Panc1 (cell line): Measurements from ENCODE around the gene ZNFX1. TPM values are rescaled to one million over a fixed set of nuclear protein-coding genes. Genes with fewer than 3 reads are reported as not detected.

Source experiments
- ATAC-seq: fragments of 200-7000 bp; cut with Tn5 transposase; 2 replicates; pipeline ENCODE4 v1.9.1; 2020; ENCODE audit warnings: mild to moderate bottlenecking, moderate library complexity
- Bru-seq: library from RNA; stranded (reverse); fragments of 400-500 nt; gene quantifications from one replicate; lab custom pipeline; 2021; lab: Mats Ljungman, UMichigan
- BruChase-seq, 2 experiments: library from RNA; stranded (reverse); fragments of 400-500 nt; gene quantifications; one replicate each; lab custom pipeline; 2021; lab: Mats Ljungman, UMichigan
- BruUV-seq: library from RNA; stranded (reverse); fragments of 400-500 nt; replicated peaks from 2 replicates; lab custom pipeline; 2021; lab: Mats Ljungman, UMichigan
- CTCF ChIA-PET: fragments of 300-600 bp; sonication (Branson Sonifier 250); formaldehyde crosslinking; loops from one replicate; lab custom pipeline; 2022; ENCODE audit warnings: antibody characterized with exemption; lab: Charles Lee
- POLR2A ChIA-PET: fragments of 300-600 bp; sonication (Branson Sonifier 250); formaldehyde crosslinking; loops from one replicate; lab custom pipeline; 2022; ENCODE audit warnings: antibody characterized with exemption; lab: Charles Lee
- DNase-seq: peaks from one replicate; pipeline ENCODE4 v3.0.0-alpha.2; 2010; ENCODE audit warnings: low read depth, low spot score
- H3K27ac ChIP-seq: 2 replicates; pipeline ENCODE4 v1.5.1; 2011; ENCODE audit warnings: mild to moderate bottlenecking, low read length, inconsistent platforms
- H3K27me3 ChIP-seq: fragments of 200-500 bp; sonication (Bioruptor generic); 2 replicates; pipeline ENCODE4 v1.6.0; 2014; ENCODE audit warnings: low read length, inconsistent platforms; ENCODE audit not compliant: control insufficient read depth, insufficient read depth
- H3K36me3 ChIP-seq: fragments of 200-500 bp; sonication (Bioruptor generic); 2 replicates; pipeline ENCODE4 v1.5.1; 2014; ENCODE audit warnings: inconsistent platforms, mild to moderate bottlenecking, low read length, moderate library complexity; ENCODE audit not compliant: control insufficient read depth, insufficient read depth
- H3K4me1 ChIP-seq: 2 replicates; pipeline ENCODE4 v1.5.1; 2011; ENCODE audit warnings: inconsistent platforms, mild to moderate bottlenecking, low read length, moderate library complexity; ENCODE audit not compliant: control insufficient read depth, insufficient read depth
- H3K4me3 ChIP-seq, 2 experiments: 2 replicates each; pipeline ENCODE4 v1.5.1; 2011 to 2012; ENCODE audit warnings: low read depth in 2 of 2, low read length in 2 of 2, mild to moderate bottlenecking in 2 of 2, inconsistent platforms in 1 of 2, moderate library complexity in 1 of 2
- H3K9me3 ChIP-seq: fragments of 200-500 bp; sonication (Bioruptor generic); 2 replicates; pipeline ENCODE4 v1.5.1; 2014; ENCODE audit warnings: low read depth, mild to moderate bottlenecking, inconsistent platforms, low read length, moderate library complexity; ENCODE audit not compliant: control insufficient read depth, insufficient read depth
- CTCF ChIP-seq: fragments of 450-650 bp; IDR thresholded peaks from 2 replicates; pipeline ENCODE4 v1.5.1; 2017; ENCODE audit warnings: mild to moderate bottlenecking
- POLR2AphosphoS5 ChIP-seq: IDR thresholded peaks from 2 replicates; pipeline ENCODE4 v1.6.1; 2012; ENCODE audit warnings: mild to moderate bottlenecking, low read depth, low read length, moderate library complexity
- SIN3A ChIP-seq: IDR thresholded peaks from 2 replicates; pipeline ENCODE4 v1.6.1; 2012; ENCODE audit warnings: low read depth, mild to moderate bottlenecking, low read length, moderate library complexity, borderline replicate concordance; ENCODE audit not compliant: insufficient read depth
- TCF7L2 ChIP-seq: IDR thresholded peaks from 2 replicates; pipeline ENCODE4 v1.6.1; 2011; ENCODE audit warnings: mild to moderate bottlenecking, low read depth, low read length, inconsistent platforms
- in situ Hi-C: cut with HindIII; loops from 2 replicates; pipeline ENCODE4 v1.10.0; 2016; ENCODE audit warnings: low sequenced_read_pairs, low pct_unique_long_range_greater_than_20kb
- intact Hi-C: fragments of 100-400 bp; cut with micrococcal nuclease; formaldehyde crosslinking; loops from one replicate; pipeline ENCODE4 v1.10.0; 2022; ENCODE audit not compliant: unreplicated experiment
- long read RNA-seq: library from polyadenylated mRNA; unstranded; transcript quantifications from one replicate; pipeline ENCODE4 v2.0.0, GENCODE V29; 2021; ENCODE audit not compliant: unreplicated experiment
- polyA plus RNA-seq: library from polyadenylated mRNA; unstranded; fragments of >200 nt; gene quantifications from one replicate; pipeline ENCODE4 v1.2.1, GENCODE V29; 2012; ENCODE audit warnings: missing spikeins; ENCODE audit not compliant: insufficient read length
- total RNA-seq: library from RNA; stranded (reverse); gene quantifications from one replicate; pipeline ENCODE4 v1.2.1, GENCODE V29; 2021; ENCODE audit not compliant: unreplicated experiment
- TF ChIP-seq, protein P1 (sequence below), 2 experiments: IDR thresholded peaks; 2 replicates each; pipeline ENCODE4 v1.6.1; 2011 to 2012; ENCODE audit warnings: low read depth in 2 of 2, control low read depth in 1 of 2, low read length in 1 of 2, mild to moderate bottlenecking in 1 of 2, moderate library complexity in 1 of 2; ENCODE audit not compliant: insufficient read depth in 1 of 2

The ZNFX1 gene
- total RNA-seq (39.4 TPM), Bru-seq, nascent RNA (percentile 79 among the genes with signal in this experiment), BruChase-seq, experiment 1, labeled RNA remaining after a 2-hour chase (percentile 88 among the genes with signal in this experiment), BruChase-seq, experiment 2, labeled RNA remaining after a 6-hour chase (percentile 82 among the genes with signal in this experiment)
- 22.5 TPM for polyA plus RNA-seq
- long read RNA-seq, full-length matches to known transcripts = 1 of 141 reads
- long read RNA-seq, partial matches to known transcripts = 117 of 141 reads
- long read RNA-seq, other reads (novel, unspliced or antisense) = 23 of 141 reads

DNA sequence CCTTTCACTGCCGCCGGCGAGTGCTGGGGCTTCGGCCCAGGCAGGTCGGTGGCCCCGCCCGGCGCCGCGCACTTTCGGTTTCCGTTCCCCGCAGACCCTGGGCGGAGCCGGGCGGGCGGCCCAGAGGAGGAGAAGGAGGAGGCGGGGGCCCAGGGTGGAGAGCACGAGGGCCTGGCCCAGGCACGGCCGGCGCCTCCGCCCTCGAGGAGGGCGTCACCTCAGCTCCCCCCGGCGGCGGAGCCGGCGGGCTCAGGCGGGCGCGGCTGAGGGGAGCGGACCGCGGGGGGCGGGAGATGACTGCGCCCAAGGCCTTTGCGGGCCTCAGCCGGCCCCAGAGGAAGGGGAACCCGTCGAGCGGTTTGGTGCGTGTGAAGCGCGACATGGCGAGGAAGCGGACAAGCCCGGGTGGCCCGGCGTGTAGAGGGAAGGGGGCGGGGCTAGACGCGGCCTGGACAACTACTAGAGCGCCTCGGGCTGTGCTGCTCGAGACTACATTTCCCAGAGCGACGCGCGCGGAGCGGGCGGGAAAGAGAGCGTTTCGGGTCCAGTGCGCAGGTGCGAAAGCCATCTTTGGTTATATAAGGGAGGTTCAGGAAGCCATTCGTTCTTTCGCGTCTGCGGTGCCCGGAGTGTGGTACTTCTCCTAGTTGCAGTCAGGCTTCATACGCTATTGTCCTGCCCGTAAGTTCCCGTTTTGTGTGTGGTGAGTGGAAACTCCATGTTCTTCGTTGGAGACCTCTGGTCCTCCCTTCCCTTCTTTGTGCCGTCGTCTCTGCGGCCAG lies at the start of gene ZNFX1:
TSS of gene ZNFX1 (minus strand) at position 22 of the 782 bp plus-strand sequence. CDS start 2,218 bp downstream, outside the sequence.
- Histone ChIP-seq H3K27ac (peak within 1 kb of the TSS; percentile 98), H3K9me3 (no peaks in the 10 kb centered on the region), H3K4me3 (peak within 1 kb of the TSS; percentile 93 to 96), H3K27me3 (no peaks in the 10 kb centered on the region), H3K36me3 (peaks cover 49% of the 10 kb centered on the region), H3K4me1 (peaks cover 28% of the 10 kb centered on the region)
- peak; percentile 95 for ATAC-seq
- ChIA-PET CTCF (no interaction called here), POLR2A (no interaction called here)
- in situ Hi-C loops = no loop called here
- TF ChIP-seq SIN3A (peak; percentile 97), POLR2AphosphoS5 (peak; percentile 100), TCF7L2 (peak; percentile 46; the same call in 1 of the 2 replicates), CTCF (no peak)
- TF ChIP-seq, protein P1, sequence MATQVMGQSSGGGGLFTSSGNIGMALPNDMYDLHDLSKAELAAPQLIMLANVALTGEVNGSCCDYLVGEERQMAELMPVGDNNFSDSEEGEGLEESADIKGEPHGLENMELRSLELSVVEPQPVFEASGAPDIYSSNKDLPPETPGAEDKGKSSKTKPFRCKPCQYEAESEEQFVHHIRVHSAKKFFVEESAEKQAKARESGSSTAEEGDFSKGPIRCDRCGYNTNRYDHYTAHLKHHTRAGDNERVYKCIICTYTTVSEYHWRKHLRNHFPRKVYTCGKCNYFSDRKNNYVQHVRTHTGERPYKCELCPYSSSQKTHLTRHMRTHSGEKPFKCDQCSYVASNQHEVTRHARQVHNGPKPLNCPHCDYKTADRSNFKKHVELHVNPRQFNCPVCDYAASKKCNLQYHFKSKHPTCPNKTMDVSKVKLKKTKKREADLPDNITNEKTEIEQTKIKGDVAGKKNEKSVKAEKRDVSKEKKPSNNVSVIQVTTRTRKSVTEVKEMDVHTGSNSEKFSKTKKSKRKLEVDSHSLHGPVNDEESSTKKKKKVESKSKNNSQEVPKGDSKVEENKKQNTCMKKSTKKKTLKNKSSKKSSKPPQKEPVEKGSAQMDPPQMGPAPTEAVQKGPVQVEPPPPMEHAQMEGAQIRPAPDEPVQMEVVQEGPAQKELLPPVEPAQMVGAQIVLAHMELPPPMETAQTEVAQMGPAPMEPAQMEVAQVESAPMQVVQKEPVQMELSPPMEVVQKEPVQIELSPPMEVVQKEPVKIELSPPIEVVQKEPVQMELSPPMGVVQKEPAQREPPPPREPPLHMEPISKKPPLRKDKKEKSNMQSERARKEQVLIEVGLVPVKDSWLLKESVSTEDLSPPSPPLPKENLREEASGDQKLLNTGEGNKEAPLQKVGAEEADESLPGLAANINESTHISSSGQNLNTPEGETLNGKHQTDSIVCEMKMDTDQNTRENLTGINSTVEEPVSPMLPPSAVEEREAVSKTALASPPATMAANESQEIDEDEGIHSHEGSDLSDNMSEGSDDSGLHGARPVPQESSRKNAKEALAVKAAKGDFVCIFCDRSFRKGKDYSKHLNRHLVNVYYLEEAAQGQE (IDR thresholded peaks at IDR 0.05; ENCODE audit: insufficient read depth in 1 of 2, low read depth in 2 of 2, low read length in 1 of 2) = peak; percentile 43 to 47; a peak in 1 of 4 replicates
- no TSS peak for BruUV-seq
- intact Hi-C loops = no loop called here
- DNase-seq = peak; percentile 95

- ATAC-seq (no peak), DNase-seq (no peak)
- Histone ChIP-seq H3K36me3 (no peaks in the 10 kb centered on the region), H3K4me3 (no peak overlapping the region), H3K9me3 (no peaks in the 10 kb centered on the region), H3K27ac (no peak overlapping the region), H3K27me3 (peaks cover 11% of the 10 kb centered on the region), H3K4me1 (no peaks in the 10 kb centered on the region)
- TF ChIP-seq SIN3A (no peak), CTCF (no peak), TCF7L2 (no peak), POLR2AphosphoS5 (no peak)
- TF ChIP-seq, protein P1 (IDR thresholded peaks at IDR 0.05; ENCODE audit: insufficient read depth in 1 of 2, low read depth in 2 of 2, low read length in 1 of 2) = no peak
- intact Hi-C loops = no loop called here
- in situ Hi-C loops = no loop called here
- POLR2A ChIA-PET = no interaction called here
- CTCF ChIA-PET = interaction anchor here (0.7 kb wide), 1 partner anchor 189 kb away, joined by 6 read pairs; no protein-coding TSS in a partner anchor
- BruUV-seq = no TSS peak
Observed at GRCh38 chr20:49326026-49326425, 48.2 kb upstream of the ZNFX1 start.
